Astrocyte (in vitro differentiated cells and primary cell): ENCODE data around the gene TIPARP. TPM values are rescaled to one million over a fixed set of nuclear protein-coding genes. Genes with fewer than 3 reads are reported as not detected.

Experiments
- DNase-seq: peaks from one replicate; pipeline ENCODE4 v3.0.0-alpha.2; 2010; ENCODE audit warnings: low read depth
- FAIRE-seq: peaks from 2 replicates; lab custom pipeline; 2011; peaks lifted over from hg19 to GRCh38; lab: Jason Lieb, UNC
- H2AFZ ChIP-seq: 2 replicates; pipeline ENCODE4 v1.6.0; 2012; ENCODE audit warnings: low read depth, low read length, inconsistent platforms
- H3K27ac ChIP-seq: 2 replicates; pipeline ENCODE4 v1.5.1; 2011; ENCODE audit warnings: low read depth, low read length, inconsistent platforms
- H3K27me3 ChIP-seq: 2 replicates; pipeline ENCODE4 v1.6.0; 2011; ENCODE audit warnings: low read length, inconsistent platforms; ENCODE audit not compliant: insufficient read depth
- H3K36me3 ChIP-seq: 2 replicates; pipeline ENCODE4 v1.5.1; 2011; ENCODE audit warnings: low read length, inconsistent platforms; ENCODE audit not compliant: insufficient read depth
- H3K4me1 ChIP-seq: 2 replicates; pipeline ENCODE4 v1.5.1; 2011; ENCODE audit warnings: low read length, inconsistent platforms; ENCODE audit not compliant: insufficient read depth
- H3K4me2 ChIP-seq: 2 replicates; pipeline ENCODE4 v1.6.0; 2012; ENCODE audit warnings: low read length, inconsistent platforms
- H3K4me3 ChIP-seq: 2 replicates; pipeline ENCODE4 v1.5.1; 2011; ENCODE audit warnings: low read depth, mild to moderate bottlenecking, low read length, inconsistent platforms; ENCODE audit not compliant: insufficient read depth
- H3K79me2 ChIP-seq: 2 replicates; pipeline ENCODE4 v1.6.0; 2012; ENCODE audit warnings: mild to moderate bottlenecking, low read length, inconsistent platforms; ENCODE audit not compliant: insufficient read depth
- H3K9ac ChIP-seq: 2 replicates; pipeline ENCODE4 v1.6.0; 2012; ENCODE audit warnings: mild to moderate bottlenecking, low read length, inconsistent platforms
- H3K9me3 ChIP-seq: 2 replicates; pipeline ENCODE4 v1.5.1; 2012; ENCODE audit warnings: low read depth, mild to moderate bottlenecking, low read length, inconsistent platforms; ENCODE audit not compliant: insufficient read depth
- H4K20me1 ChIP-seq: 2 replicates; pipeline ENCODE4 v1.6.0; 2012; ENCODE audit warnings: low read length, inconsistent platforms; ENCODE audit not compliant: insufficient read depth
- H3K27ac Mint-ChIP-seq: one replicate; pipeline ENCODE4 v1.8.0; 2021; ENCODE audit warnings: mild to moderate bottlenecking, mixed read lengths; ENCODE audit not compliant: unreplicated experiment
- H3K27me3 Mint-ChIP-seq: one replicate; pipeline ENCODE4 v1.8.0; 2021; ENCODE audit warnings: low read depth, mixed read lengths; ENCODE audit not compliant: unreplicated experiment
- H3K36me3 Mint-ChIP-seq: one replicate; pipeline ENCODE4 v1.8.0; 2021; ENCODE audit warnings: low read depth, mixed read lengths; ENCODE audit not compliant: unreplicated experiment
- H3K4me1 Mint-ChIP-seq: one replicate; pipeline ENCODE4 v1.8.0; 2021; ENCODE audit warnings: low read depth, mixed read lengths; ENCODE audit not compliant: unreplicated experiment
- H3K4me3 Mint-ChIP-seq: one replicate; pipeline ENCODE4 v1.8.0; 2021; ENCODE audit warnings: mild to moderate bottlenecking, moderate library complexity, mixed read lengths; ENCODE audit not compliant: unreplicated experiment
- H3K9me3 Mint-ChIP-seq: one replicate; pipeline ENCODE4 v1.8.0; 2021; ENCODE audit warnings: mild to moderate bottlenecking, mixed read lengths; ENCODE audit not compliant: unreplicated experiment
- CTCF ChIP-seq: IDR thresholded peaks from 2 replicates; pipeline ENCODE4 v1.5.1; 2011; ENCODE audit warnings: low read depth, mild to moderate bottlenecking, inconsistent platforms, low read length, moderate library complexity; ENCODE audit not compliant: insufficient read depth
- EZH2 ChIP-seq: IDR thresholded peaks from 2 replicates; pipeline ENCODE4 v1.6.1; 2012; ENCODE audit warnings: mild to moderate bottlenecking, low read length, inconsistent platforms; ENCODE audit not compliant: insufficient read depth
- total RNA-seq: library from RNA; stranded (reverse); gene quantifications from 2 replicates; pipeline ENCODE4 v1.2.1, GENCODE V29; 2021

Gene TIPARP
- total RNA-seq, 1 donor from 2014 or later, result 74.2 TPM

DNA sequence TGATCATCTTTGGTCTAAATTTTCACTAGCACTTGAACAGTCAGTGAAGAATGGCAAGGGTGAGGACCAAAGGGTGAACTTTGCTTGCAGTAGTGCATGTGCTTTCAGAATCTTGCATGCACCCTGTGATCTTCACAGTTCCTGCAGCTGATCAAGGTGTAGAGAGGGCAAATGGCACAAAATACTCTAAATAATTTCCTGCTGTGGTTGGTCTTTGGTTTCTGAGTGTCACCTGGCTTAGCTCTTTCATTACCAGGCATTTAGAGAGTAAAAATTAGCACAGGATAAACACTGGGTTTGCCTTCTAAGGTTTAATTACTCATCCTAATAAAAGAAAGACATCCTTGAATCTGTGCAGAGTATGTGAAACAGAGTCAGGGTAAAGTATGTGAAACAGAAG is 11.4 kb downstream of the TIPARP start:
- Histone ChIP-seq H3K9me3 (no peaks in the 10 kb centered on the region), H2AFZ (no peak overlapping the region), H3K4me2 (peak overlapping the region; percentile 45), H3K4me3 (no peak overlapping the region), H3K79me2 (peaks cover 100% of the 10 kb centered on the region), H3K36me3 (peaks cover 14% of the 10 kb centered on the region), H3K4me1 (peaks cover 50% of the 10 kb centered on the region), H3K9ac (no peak overlapping the region), H4K20me1 (peaks cover 88% of the 10 kb centered on the region), H3K27ac (no peak overlapping the region), H3K27me3 (no peaks in the 10 kb centered on the region)
- no peak for TF ChIP-seq EZH2
- TF ChIP-seq CTCF, result no peak
- FAIRE-seq, result no peak
- no peak overlapping the region for H3K27ac Mint-ChIP-seq
- no peaks in the 10 kb centered on the region for H3K9me3 Mint-ChIP-seq
- H3K4me1 Mint-ChIP-seq, result peaks cover 71% of the 10 kb centered on the region
- H3K36me3 Mint-ChIP-seq, result peaks cover 3% of the 10 kb centered on the region
- H3K4me3 Mint-ChIP-seq, result peak overlapping the region; percentile 72
- H3K27me3 Mint-ChIP-seq, result no peaks in the 10 kb centered on the region
- no peak for DNase-seq

- Histone ChIP-seq H3K27me3 (no peaks in the 10 kb centered on the region), H2AFZ (no peak overlapping the region), H3K27ac (no peak overlapping the region), H3K4me3 (no peak overlapping the region), H3K36me3 (peaks cover 14% of the 10 kb centered on the region), H3K9ac (no peak overlapping the region), H3K9me3 (no peaks in the 10 kb centered on the region), H3K4me2 (peak overlapping the region; percentile 23), H3K79me2 (peaks cover 100% of the 10 kb centered on the region), H3K4me1 (peaks cover 49% of the 10 kb centered on the region), H4K20me1 (peaks cover 81% of the 10 kb centered on the region)
- Mint-ChIP-seq H3K27me3 (no peaks in the 10 kb centered on the region), H3K9me3 (no peaks in the 10 kb centered on the region), H3K4me1 (peaks cover 72% of the 10 kb centered on the region), H3K36me3 (no peaks in the 10 kb centered on the region), H3K27ac (no peak overlapping the region), H3K4me3 (peak overlapping the region; percentile 58)
- DNase-seq, result no peak
- no peak for FAIRE-seq
- TF ChIP-seq EZH2 (no peak), CTCF (no peak)
These were observed 12.6 kb downstream of the TIPARP start for GRCh38 chr3:156687023-156687422.

- no peaks in the 10 kb centered on the region for H3K36me3 Mint-ChIP-seq
- H3K4me1 Mint-ChIP-seq, result peaks cover 71% of the 10 kb centered on the region
- TF ChIP-seq EZH2 (no peak), CTCF (no peak)
- H3K27ac Mint-ChIP-seq, result no peak overlapping the region
- no peak overlapping the region for H3K4me3 Mint-ChIP-seq
- H3K27ac ChIP-seq, result no peak overlapping the region
- peaks cover 61% of the 10 kb centered on the region for H3K4me1 ChIP-seq
- DNase-seq (no peak), FAIRE-seq (no peak)
- peaks cover 67% of the 10 kb centered on the region for H4K20me1 ChIP-seq
- H3K79me2 ChIP-seq, result peaks cover 99% of the 10 kb centered on the region
- H3K27me3 Mint-ChIP-seq, result no peaks in the 10 kb centered on the region
- H3K9me3 ChIP-seq, result no peaks in the 10 kb centered on the region
- H2AFZ ChIP-seq, result no peak overlapping the region
- no peaks in the 10 kb centered on the region for H3K9me3 Mint-ChIP-seq
- H3K27me3 ChIP-seq, result no peaks in the 10 kb centered on the region
- H3K4me3 ChIP-seq, result no peak overlapping the region
- H3K36me3 ChIP-seq, result peaks cover 14% of the 10 kb centered on the region
- H3K9ac ChIP-seq, result no peak overlapping the region
- no peak overlapping the region for H3K4me2 ChIP-seq
These were observed 14.5 kb downstream of the TIPARP start for GRCh38 chr3:156688632-156689452.
